Peyer's patch (tissue), 4 donors: ENCODE results near the gene LY6G6D. TPM values are rescaled to one million over a fixed set of nuclear protein-coding genes. Genes with fewer than 3 reads are reported as not detected.
"Not testable (repeated sequence)": the region's sequence is repeated elsewhere in the genome, so short reads cannot be mapped to it uniquely, and the experiment has no call there.

ENCODE experiments used
- DNase-seq, 3 donors: peaks; one replicate each; pipeline ENCODE4 v3.0.0-alpha.2; 2017 to 2019
- H3K27ac ChIP-seq, 4 donors: fragments of 200-600 bp; sonication (generic); one replicate each; pipeline ENCODE4 v1.5.1; 2016 to 2019
- H3K27me3 ChIP-seq, 2 donors: fragments of 200-600 bp; sonication (generic); one replicate each; pipeline ENCODE4 v1.5.1; 2019
- H3K36me3 ChIP-seq, 3 donors: fragments of 200-600 bp; sonication (generic); one replicate each; pipeline ENCODE4 v1.5.1; 2016 to 2019
- H3K4me1 ChIP-seq, 4 donors: fragments of 200-600 bp; sonication (generic); one replicate each; pipeline ENCODE4 v1.5.1; 2016 to 2019
- H3K4me3 ChIP-seq, 4 donors: fragments of 200-600 bp; sonication (generic); 1 replicate in 3 of 4; 2 replicates in 1 of 4; pipeline ENCODE4 v1.5.1; 2016 to 2019; ENCODE audit warnings: mild to moderate bottlenecking in 1 of 4
- H3K9me3 ChIP-seq, 4 donors: fragments of 200-600 bp; sonication (generic); one replicate each; pipeline ENCODE4 v1.5.1; 2016 to 2019; ENCODE audit warnings: mild to moderate bottlenecking in 1 of 4
- CTCF ChIP-seq, 6 experiments: fragments of 450-650 bp in 4 of 6; fragments of 200-600 bp in 2 of 6; sonication (generic) in 1 of 6; IDR thresholded peaks; one replicate each; pipeline ENCODE4 v1.5.1; 2017 to 2019; ENCODE audit warnings: antibody characterized with exemption in 6 of 6, mild to moderate bottlenecking in 3 of 6, moderate library complexity in 1 of 6
- POLR2A ChIP-seq, 2 donors: fragments of 450-650 bp; IDR thresholded peaks; one replicate each; pipeline ENCODE4 v1.5.1; 2017; ENCODE audit warnings: antibody characterized with exemption in 2 of 2, mild to moderate bottlenecking in 2 of 2, moderate library complexity in 2 of 2
- total RNA-seq, 4 donors: library from RNA; depleted of rRNA; stranded (reverse); fragments of >200 nt; gene quantifications; one replicate each; pipeline ENCODE4 v1.1.0, GENCODE V29; 2016

The LY6G6D gene
- total RNA-seq, 4 donors from 2014 or later: not detected

GRCh38 chr6:31702819-31703716, 12.1 kb upstream of the LY6G6D start, which contains the start of gene ABHD16A:
Gene ABHD16A, minus strand, starts transcription at chr6:31703324. Its CDS starts 43 bp downstream, at chr6:31703281.
- peak within 1 kb of the TSS; percentile 95 to 99 (median 97) for H3K27ac ChIP-seq
- H3K27me3 ChIP-seq: no peaks in the 10 kb centered on the region
- DNase-seq: peak; percentile 99 to 100 (median 100)
- peaks cover 0 to 16% (median 0%) of the 10 kb centered on the region in 3 donors for H3K36me3 ChIP-seq
- peak within 1 kb of the TSS; percentile 77 to 85 (median 82) for H3K4me3 ChIP-seq
- no peaks in the 10 kb centered on the region for H3K9me3 ChIP-seq
- H3K4me1 ChIP-seq: peaks cover 0 to 26% (median 9%) of the 10 kb centered on the region in 4 donors
- peak in 5 of 6 experiments; percentile 18 to 35 (median 28) for TF ChIP-seq CTCF (IDR thresholded peaks at IDR 0.05)
- TF ChIP-seq POLR2A (IDR thresholded peaks at IDR 0.05): peak; percentile 94 to 97

- TF ChIP-seq POLR2A (IDR thresholded peaks at IDR 0.05) (no peak), CTCF (IDR thresholded peaks at IDR 0.05) (no peak)
- DNase-seq: no peak
- Histone ChIP-seq H3K9me3 (no peaks in the 10 kb centered on the region), H3K27me3 (no peaks in the 10 kb centered on the region), H3K27ac (no peak overlapping the region), H3K4me1 (peaks cover 0 to 21% (median 9%) of the 10 kb centered on the region in 4 donors), H3K36me3 (no peaks in the 10 kb centered on the region), H3K4me3 (no peak overlapping the region)
These were observed 9.2 kb upstream of the LY6G6D start for GRCh38 chr6:31705931-31706330.

GRCh38 chr6:31706599-31706998, 8.5 kb upstream of the LY6G6D start, which contains the start of gene LY6G6F:
Gene LY6G6F, plus strand, starts transcription at chr6:31706866. Its CDS starts 41 bp downstream, at chr6:31706907.
- no peak for DNase-seq
- Histone ChIP-seq H3K27me3 (no peaks in the 10 kb centered on the region), H3K4me3 (no peak within 1 kb of the TSS), H3K27ac (no peak within 1 kb of the TSS), H3K4me1 (peaks cover 0 to 19% (median 7%) of the 10 kb centered on the region in 4 donors), H3K9me3 (no peaks in the 10 kb centered on the region), H3K36me3 (no peaks in the 10 kb centered on the region)
- no peak for TF ChIP-seq CTCF (IDR thresholded peaks at IDR 0.05)
- no peak for TF ChIP-seq POLR2A (IDR thresholded peaks at IDR 0.05)

GRCh38 chr6:31707701-31708100, 7.4 kb upstream of the LY6G6D start:
- TF ChIP-seq POLR2A (IDR thresholded peaks at IDR 0.05) (no peak), CTCF (IDR thresholded peaks at IDR 0.05) (no peak)
- Histone ChIP-seq H3K36me3 (no peaks in the 10 kb centered on the region), H3K27ac (no peak overlapping the region), H3K27me3 (no peaks in the 10 kb centered on the region), H3K4me1 (peaks cover 0 to 14% (median 0%) of the 10 kb centered on the region in 4 donors), H3K9me3 (no peaks in the 10 kb centered on the region), H3K4me3 (no peak overlapping the region)
- no peak for DNase-seq

GRCh38 chr6:31708224-31708623, 6.9 kb upstream of the LY6G6D start:
- Histone ChIP-seq H3K36me3 (no peaks in the 10 kb centered on the region), H3K4me1 (peaks cover 0 to 14% (median 0%) of the 10 kb centered on the region in 4 donors), H3K27me3 (no peaks in the 10 kb centered on the region), H3K4me3 (no peak overlapping the region), H3K9me3 (no peaks in the 10 kb centered on the region), H3K27ac (no peak overlapping the region)
- TF ChIP-seq POLR2A (IDR thresholded peaks at IDR 0.05) (no peak), CTCF (IDR thresholded peaks at IDR 0.05) (no peak)
- no peak for DNase-seq

GRCh38 chr6:31709157-31709556, 6.0 kb upstream of the LY6G6D start:
- DNase-seq, H3K4me3 ChIP-seq, H3K27me3 ChIP-seq, H3K27ac ChIP-seq, H3K9me3 ChIP-seq, H3K36me3 ChIP-seq: not testable (repeated sequence)
- peaks cover 0 to 15% (median 1%) of the 10 kb centered on the region in 4 donors for H3K4me1 ChIP-seq
